Uterus (tissue), 2 donors: ENCODE data around the gene NPAS2.

Source experiments
- POLR2A ChIP-seq, 2 donors: fragments of 450-650 bp; IDR thresholded peaks; one replicate each; pipeline ENCODE4 v1.6.1; 2016; ENCODE audit warnings: antibody characterized with exemption in 2 of 2, mild to moderate bottlenecking in 1 of 2, moderate library complexity in 1 of 2
- TF ChIP-seq, protein P1 (sequence below), 4 experiments: fragments of 200-600 bp in 2 of 4; fragments of 450-650 bp in 2 of 4; sonication (generic) in 2 of 4; IDR thresholded peaks; one replicate each; pipeline ENCODE4 v1.5.1; 2016 to 2019; ENCODE audit warnings: antibody characterized with exemption in 4 of 4, mild to moderate bottlenecking in 2 of 4, moderate library complexity in 1 of 4

DNA sequence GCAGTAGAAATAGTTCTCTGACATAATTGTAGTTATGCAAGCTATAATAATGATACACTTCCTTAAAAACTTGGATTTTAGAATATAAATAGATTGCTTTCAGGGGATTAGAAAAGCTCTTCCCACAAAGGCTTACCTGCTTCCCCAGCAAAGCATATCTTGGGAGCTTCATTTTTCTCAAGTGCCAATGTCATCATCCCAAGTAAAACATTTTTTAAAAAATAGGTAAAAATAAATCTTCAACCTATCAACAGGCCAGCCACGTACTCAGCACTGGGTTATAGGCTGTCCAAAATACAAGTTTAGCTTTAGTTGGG, 39.0 kb upstream of the NPAS2 start:
- TF ChIP-seq, protein P1, sequence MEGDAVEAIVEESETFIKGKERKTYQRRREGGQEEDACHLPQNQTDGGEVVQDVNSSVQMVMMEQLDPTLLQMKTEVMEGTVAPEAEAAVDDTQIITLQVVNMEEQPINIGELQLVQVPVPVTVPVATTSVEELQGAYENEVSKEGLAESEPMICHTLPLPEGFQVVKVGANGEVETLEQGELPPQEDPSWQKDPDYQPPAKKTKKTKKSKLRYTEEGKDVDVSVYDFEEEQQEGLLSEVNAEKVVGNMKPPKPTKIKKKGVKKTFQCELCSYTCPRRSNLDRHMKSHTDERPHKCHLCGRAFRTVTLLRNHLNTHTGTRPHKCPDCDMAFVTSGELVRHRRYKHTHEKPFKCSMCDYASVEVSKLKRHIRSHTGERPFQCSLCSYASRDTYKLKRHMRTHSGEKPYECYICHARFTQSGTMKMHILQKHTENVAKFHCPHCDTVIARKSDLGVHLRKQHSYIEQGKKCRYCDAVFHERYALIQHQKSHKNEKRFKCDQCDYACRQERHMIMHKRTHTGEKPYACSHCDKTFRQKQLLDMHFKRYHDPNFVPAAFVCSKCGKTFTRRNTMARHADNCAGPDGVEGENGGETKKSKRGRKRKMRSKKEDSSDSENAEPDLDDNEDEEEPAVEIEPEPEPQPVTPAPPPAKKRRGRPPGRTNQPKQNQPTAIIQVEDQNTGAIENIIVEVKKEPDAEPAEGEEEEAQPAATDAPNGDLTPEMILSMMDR (IDR thresholded peaks at IDR 0.05): no peak
- no peak for TF ChIP-seq POLR2A (IDR thresholded peaks at IDR 0.05)
